OCI-M2 (cell line): ENCODE data around the gene CCDC197.

Source experiments
- DNase-seq: peaks from one replicate; lab custom pipeline; 2025; ENCODE audit not compliant: unreplicated experiment; lab: John Stamatoyannopoulos, UW

The CCDC197 gene

GRCh38 chr14:94022532-94023411, 25.7 kb downstream of the CCDC197 start:
- DNase-seq, result no peak

DNA sequence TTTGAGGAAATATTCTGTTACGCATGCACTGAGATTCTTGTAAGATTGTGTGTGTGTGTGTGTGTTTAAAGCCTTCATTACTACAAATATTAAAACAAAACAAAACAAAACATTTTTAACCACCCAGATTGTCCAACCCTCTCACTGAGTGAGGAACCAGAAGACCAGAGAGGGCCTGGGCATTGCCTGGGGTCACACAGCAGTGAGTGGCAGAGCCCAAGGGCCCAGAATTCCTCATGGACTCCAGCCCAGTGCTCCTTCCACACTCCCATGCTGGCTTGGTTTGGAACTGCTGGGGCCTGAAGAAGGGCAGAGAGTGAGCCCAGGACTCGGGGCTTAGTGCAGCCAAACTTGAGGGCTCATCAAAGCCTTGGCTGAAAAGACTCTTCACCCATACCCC, 27.4 kb downstream of the CCDC197 start:
- no peak for DNase-seq

GRCh38 chr14:94025720-94026119, 28.6 kb downstream of the CCDC197 start:
- no peak for DNase-seq

- DNase-seq, result peak; percentile 90
Observed at GRCh38 chr14:94026173-94026888, 29.2 kb downstream of the CCDC197 start, which contains the start of gene OTUB2. Gene OTUB2, plus strand, starts transcription at chr14:94026340. Its CDS starts 198 bp downstream, at chr14:94026538.

GRCh38 chr14:94026889-94027469, 29.9 kb downstream of the CCDC197 start:
- no peak for DNase-seq

DNA sequence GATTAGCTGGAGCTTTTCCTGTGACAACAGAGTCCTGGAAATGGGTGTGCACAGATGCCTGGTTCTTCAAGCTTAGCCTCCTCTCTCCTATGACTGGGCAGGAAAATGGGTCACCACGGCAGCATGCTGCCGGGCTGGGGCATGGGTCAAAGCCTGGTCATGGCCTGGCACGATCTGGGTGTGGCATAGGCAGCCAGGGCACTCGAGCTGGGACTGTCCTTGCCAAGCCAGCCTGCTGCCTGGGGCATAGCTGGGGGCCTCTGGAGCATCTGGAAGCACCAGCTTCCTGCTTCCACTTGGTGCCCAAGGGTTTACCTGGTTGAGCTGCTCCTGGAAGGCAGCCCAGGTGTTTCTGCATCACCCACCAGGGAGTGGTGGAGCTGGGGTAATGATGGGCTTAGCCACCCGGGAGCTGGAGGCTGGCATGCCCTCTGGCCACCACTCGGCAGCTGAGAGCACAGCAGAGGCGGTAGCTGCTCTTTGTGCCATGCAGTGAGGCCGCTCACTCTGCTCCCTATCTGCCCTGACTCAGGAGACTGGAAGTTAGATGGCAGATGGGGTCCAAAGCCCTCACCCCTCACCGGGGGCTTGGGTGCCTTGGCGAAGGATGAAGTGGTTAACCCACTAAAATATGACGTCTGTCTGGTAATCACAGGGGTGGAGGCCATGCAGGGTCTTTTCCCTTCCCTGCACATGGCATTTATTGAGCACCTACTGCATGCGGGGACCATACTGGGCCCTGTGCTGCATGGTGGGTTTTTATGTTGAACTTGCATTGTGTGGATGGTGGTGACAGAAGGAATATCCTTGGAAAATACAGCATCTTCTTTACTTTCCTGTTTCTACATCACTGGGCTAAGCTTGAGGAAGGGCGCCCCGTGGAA, 30.7 kb downstream of the CCDC197 start:
- DNase-seq, result no peak

- DNase-seq, result no peak
Observed at GRCh38 chr14:94028450-94028826, 31.3 kb downstream of the CCDC197 start.

- DNase-seq, result no peak
Observed at GRCh38 chr14:94029265-94029664, 32.2 kb downstream of the CCDC197 start.

DNA sequence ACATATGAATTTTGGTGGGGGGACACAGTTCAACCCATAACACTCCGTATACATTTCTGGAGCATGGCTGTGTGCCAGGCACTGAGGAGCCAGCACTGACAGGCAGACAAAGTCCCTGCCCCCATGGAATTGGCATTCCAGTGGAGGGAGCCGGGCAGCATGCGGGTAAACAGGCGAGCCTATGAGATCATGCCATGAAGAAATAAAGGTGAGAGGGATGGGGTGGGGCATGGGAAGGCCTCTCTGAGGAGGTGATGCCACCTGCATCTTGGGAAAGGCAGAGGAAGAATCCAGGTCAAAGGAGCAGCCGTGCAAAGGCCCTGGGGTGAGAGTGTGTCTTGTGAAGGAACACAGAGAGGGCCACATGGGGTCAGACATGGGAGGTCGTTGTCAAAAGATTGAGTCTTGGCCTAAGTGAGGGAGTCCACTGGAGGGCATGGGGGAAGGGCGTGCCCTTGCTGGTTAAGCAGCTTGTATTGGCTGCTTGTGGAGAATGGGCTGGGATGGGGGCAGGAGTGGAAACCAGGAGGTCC, 32.6 kb downstream of the CCDC197 start:
- no peak for DNase-seq

- no peak for DNase-seq
Observed at GRCh38 chr14:94030571-94030970, 33.5 kb downstream of the CCDC197 start.

- no peak for DNase-seq
Observed at GRCh38 chr14:94031161-94031882, 34.2 kb downstream of the CCDC197 start.

GRCh38 chr14:94031883-94032279, 34.8 kb downstream of the CCDC197 start:
- no peak for DNase-seq

GRCh38 chr14:94034886-94035285, 37.8 kb downstream of the CCDC197 start:
- DNase-seq, result no peak

- DNase-seq, result peak; percentile 24
Observed at GRCh38 chr14:94036313-94037167, 39.4 kb downstream of the CCDC197 start.

DNA sequence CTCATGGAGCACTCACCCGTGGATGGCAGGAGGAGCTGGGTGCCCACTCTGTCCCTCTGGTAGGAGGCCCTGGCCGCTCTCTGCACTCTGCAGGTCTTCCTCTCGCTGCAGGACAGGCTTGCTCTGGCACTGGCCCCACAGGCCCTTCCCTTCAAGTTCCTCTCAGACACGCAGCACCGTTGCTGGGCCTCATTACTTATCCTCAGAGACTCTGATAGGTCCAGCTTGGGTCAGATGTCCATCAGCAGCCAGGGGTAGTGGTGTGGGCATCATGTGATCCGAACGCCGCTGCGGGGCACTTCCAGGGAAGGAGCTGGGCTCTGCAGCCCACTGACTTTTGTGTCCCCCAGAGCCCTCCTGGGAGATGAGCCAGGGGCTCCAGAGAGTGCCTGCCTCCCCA, 40.9 kb downstream of the CCDC197 start:
- DNase-seq, result no peak

GRCh38 chr14:94038510-94038909, 41.4 kb downstream of the CCDC197 start:
- no peak for DNase-seq

- DNase-seq, result no peak
Observed at GRCh38 chr14:94038921-94039629, 42.0 kb downstream of the CCDC197 start.

DNA sequence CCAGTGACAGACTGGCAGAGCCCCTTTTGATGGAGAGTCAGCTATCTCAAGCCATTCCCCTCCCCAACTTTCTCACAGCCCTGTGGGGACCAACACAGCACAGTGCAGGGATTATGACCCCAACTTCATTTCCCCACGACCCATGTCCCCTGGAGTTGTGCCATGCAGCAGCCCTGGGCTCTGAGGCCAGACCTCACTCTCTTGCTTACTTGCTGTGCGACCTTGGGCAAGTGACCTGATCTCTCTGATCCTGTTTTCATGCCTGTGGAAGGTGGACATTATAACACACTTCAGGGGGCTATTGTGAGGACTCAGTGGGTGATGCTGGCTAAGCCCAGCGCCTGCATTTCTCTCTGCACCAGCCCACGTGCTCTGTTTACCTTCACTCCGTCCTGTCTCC, 43.1 kb downstream of the CCDC197 start:
- no peak for DNase-seq
